GM11168 (cell line): ENCODE data around the gene SRC.

Experiments
- in situ Hi-C: fragments of 300-500 bp; cut with MboI; formaldehyde crosslinking; loops from one replicate; pipeline ENCODE4 v1.12.0; 2022; ENCODE audit warnings: low sequenced_read_pairs; ENCODE audit not compliant: unreplicated experiment

SRC gene

GRCh38 chr20:37418591-37419109, 72.7 kb downstream of the SRC start:
- in situ Hi-C loops, result no loop called here

GRCh38 chr20:37419307-37419706, 73.4 kb downstream of the SRC start:
- in situ Hi-C loops, result no loop called here

- in situ Hi-C loops, result no loop called here
These were observed 74.0 kb downstream of the SRC start for GRCh38 chr20:37419774-37420542.

- in situ Hi-C loops, result no loop called here
These were observed 74.7 kb downstream of the SRC start for GRCh38 chr20:37420610-37421009.

GRCh38 chr20:37421060-37421905, 75.3 kb downstream of the SRC start:
- in situ Hi-C loops, result no loop called here

GRCh38 chr20:37421988-37422387, 76.0 kb downstream of the SRC start:
- in situ Hi-C loops, result no loop called here

GRCh38 chr20:37422791-37423286, 76.9 kb downstream of the SRC start:
- in situ Hi-C loops, result no loop called here

GRCh38 chr20:37423545-37423944, 77.6 kb downstream of the SRC start:
- in situ Hi-C loops, result no loop called here

- in situ Hi-C loops, result no loop called here
These were observed 78.3 kb downstream of the SRC start for GRCh38 chr20:37424062-37424851.

GRCh38 chr20:37425103-37425625, 79.2 kb downstream of the SRC start:
- in situ Hi-C loops, result no loop called here

GRCh38 chr20:37426106-37426505, 80.2 kb downstream of the SRC start:
- in situ Hi-C loops, result no loop called here

- in situ Hi-C loops, result no loop called here
These were observed 81.0 kb downstream of the SRC start for GRCh38 chr20:37426978-37427377.

GRCh38 chr20:37430044-37430443, 84.1 kb downstream of the SRC start:
- in situ Hi-C loops, result no loop called here

- in situ Hi-C loops, result no loop called here
These were observed 85.0 kb downstream of the SRC start for GRCh38 chr20:37430778-37431460.

- in situ Hi-C loops, result no loop called here
These were observed 85.8 kb downstream of the SRC start for GRCh38 chr20:37431786-37432185.

GRCh38 chr20:37432606-37433005, 86.7 kb downstream of the SRC start:
- in situ Hi-C loops, result no loop called here

GRCh38 chr20:37435607-37436006, 89.7 kb downstream of the SRC start:
- in situ Hi-C loops, result no loop called here

- in situ Hi-C loops, result no loop called here
These were observed 90.7 kb downstream of the SRC start for GRCh38 chr20:37436527-37437186.

GRCh38 chr20:37437676-37438075, 91.7 kb downstream of the SRC start:
- in situ Hi-C loops, result no loop called here
